MCF 10A (cell line): ENCODE data around the gene DMKN. TPM values are rescaled to one million over a fixed set of nuclear protein-coding genes. Genes with fewer than 3 reads are reported as not detected.

Experiments
- BruUV-seq: library from RNA; stranded (reverse); fragments of 400-500 nt; replicated peaks from 2 replicates; lab custom pipeline; 2021; lab: Mats Ljungman, UMichigan
- CTCF ChIA-PET: fragments of 300-600 bp; sonication (Branson Sonifier 250); formaldehyde crosslinking; extraction: SDS; loops from one replicate; lab custom pipeline; 2021; ENCODE audit warnings: antibody characterized with exemption, inconsistent platforms; lab: Yijun Ruan, JAX
- POLR2A ChIA-PET: fragments of 300-600, 350-650 bp; sonication (Branson Sonifier 250); formaldehyde crosslinking; extraction: SDS; loops from one replicate; lab custom pipeline; 2020; ENCODE audit warnings: antibody characterized with exemption, inconsistent platforms; lab: Yijun Ruan, JAX
- DNase-seq: peaks from one replicate; pipeline ENCODE4 v3.0.0-alpha.2; 2018; ENCODE audit not compliant: unreplicated experiment
- H3K27ac Mint-ChIP-seq: one replicate; pipeline ENCODE4 v1.8.0; 2022; ENCODE audit warnings: mild to moderate bottlenecking, low read depth, mixed read lengths; ENCODE audit not compliant: unreplicated experiment
- H3K27me3 Mint-ChIP-seq: one replicate; pipeline ENCODE4 v1.8.0; 2022; ENCODE audit warnings: mixed read lengths; ENCODE audit not compliant: insufficient read depth, unreplicated experiment
- H3K36me3 Mint-ChIP-seq: one replicate; pipeline ENCODE4 v1.8.0; 2022; ENCODE audit warnings: mild to moderate bottlenecking, moderate library complexity, mixed read lengths; ENCODE audit not compliant: insufficient read depth, unreplicated experiment
- H3K4me1 Mint-ChIP-seq: one replicate; pipeline ENCODE4 v1.8.0; 2022; ENCODE audit warnings: mixed read lengths; ENCODE audit not compliant: insufficient read depth, unreplicated experiment
- H3K4me3 Mint-ChIP-seq: one replicate; pipeline ENCODE4 v1.8.0; 2022; ENCODE audit warnings: mild to moderate bottlenecking, moderate library complexity, mixed read lengths; ENCODE audit not compliant: unreplicated experiment
- H3K9me3 Mint-ChIP-seq: one replicate; pipeline ENCODE4 v1.8.0; 2022; ENCODE audit warnings: mixed read lengths; ENCODE audit not compliant: unreplicated experiment
- CTCF ChIP-seq: fragments of 200-600 bp; IDR thresholded peaks from one replicate; pipeline ENCODE4 v1.8.0; 2022; ENCODE audit warnings: antibody characterized with exemption, mild to moderate bottlenecking; ENCODE audit not compliant: unreplicated experiment
- intact Hi-C: fragments of 100-400 bp; cut with micrococcal nuclease; formaldehyde crosslinking; loops from 2 replicates; pipeline ENCODE4 v1.14.1; 2022
- total RNA-seq: library from RNA; stranded (reverse); gene quantifications from 2 replicates; pipeline ENCODE4 v1.2.3, GENCODE V29; 2022

The DMKN gene
- total RNA-seq, 1 experiment from 2014 or later, result 90.7 TPM

- TF ChIP-seq CTCF, result no peak
- Mint-ChIP-seq H3K9me3 (no peaks in the 10 kb centered on the region), H3K36me3 (no peaks in the 10 kb centered on the region), H3K27me3 (peaks cover 41% of the 10 kb centered on the region), H3K27ac (no peak overlapping the region), H3K4me1 (no peaks in the 10 kb centered on the region), H3K4me3 (no peak overlapping the region)
- no peak for DNase-seq
- POLR2A ChIA-PET, result no interaction called here
- BruUV-seq, result no TSS peak
- intact Hi-C loops, result no loop called here
- CTCF ChIA-PET, result interaction anchor here (0.8 to 2.6 kb wide), 3 partner anchors 10 to 63 kb away, joined by 4 to 15 read pairs (median 5); no protein-coding TSS in a partner anchor
Observed at GRCh38 chr19:35558400-35559280, 45.2 kb upstream of the DMKN start.

GRCh38 chr19:35557539-35558399 lies 44.3 kb upstream of the DMKN start:
- DNase-seq, result no peak
- no peak for TF ChIP-seq CTCF
- intact Hi-C loops, result no loop called here
- H3K9me3 Mint-ChIP-seq, result no peaks in the 10 kb centered on the region
- POLR2A ChIA-PET, result no interaction called here
- BruUV-seq, result no TSS peak
- H3K27me3 Mint-ChIP-seq, result peaks cover 34% of the 10 kb centered on the region
- CTCF ChIA-PET, result interaction anchor here (0.8 to 1.4 kb wide), 3 partner anchors 9 to 62 kb away, joined by 3 to 5 read pairs (median 4); no protein-coding TSS in a partner anchor
- no peak overlapping the region for H3K27ac Mint-ChIP-seq
- no peak overlapping the region for H3K4me3 Mint-ChIP-seq
- H3K36me3 Mint-ChIP-seq, result no peaks in the 10 kb centered on the region
- no peaks in the 10 kb centered on the region for H3K4me1 Mint-ChIP-seq

- Mint-ChIP-seq H3K4me3 (no peak overlapping the region), H3K27ac (no peak overlapping the region), H3K36me3 (no peaks in the 10 kb centered on the region), H3K4me1 (no peaks in the 10 kb centered on the region), H3K27me3 (peaks cover 27% of the 10 kb centered on the region), H3K9me3 (no peaks in the 10 kb centered on the region)
- POLR2A ChIA-PET, result no interaction called here
- CTCF ChIA-PET, result interaction anchor here (1.2 to 1.4 kb wide), 2 partner anchors 9 to 62 kb away, joined by 3 to 5 read pairs; no protein-coding TSS in a partner anchor
- intact Hi-C loops, result no loop called here
- DNase-seq, result no peak
- no TSS peak for BruUV-seq
- TF ChIP-seq CTCF, result no peak
Observed at GRCh38 chr19:35556846-35557538, 43.5 kb upstream of the DMKN start.
